ENCODE results near the gene MSH3.
"Not testable (repeated sequence)": the region's sequence is repeated elsewhere in the genome, so short reads cannot be mapped to it uniquely, and the experiment has no call there.

The MSH3 gene

GRCh38 chr5:80799041-80799440 lies 144.6 kb downstream of the MSH3 start:
- no peak for DNase-seq

DNA sequence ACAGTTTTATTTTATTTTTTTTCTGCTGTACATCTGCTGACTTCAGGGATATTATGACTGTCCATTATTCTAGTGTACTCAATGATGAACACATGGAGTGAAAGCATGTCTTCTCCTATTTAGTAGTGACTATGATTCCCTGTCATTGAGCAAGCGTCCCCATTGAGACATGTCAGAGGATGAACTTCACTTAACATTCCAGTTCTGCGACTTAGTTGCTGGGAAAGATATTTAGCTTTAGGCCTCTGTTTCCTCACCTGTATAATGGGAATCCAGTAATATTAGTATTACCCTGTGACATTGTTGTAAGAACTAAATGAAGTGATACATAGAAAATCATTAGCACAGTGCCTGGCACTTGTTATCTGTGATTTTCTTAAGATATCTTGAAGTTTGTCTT lies 145.1 kb downstream of the MSH3 start:
- no peak for DNase-seq

DNA sequence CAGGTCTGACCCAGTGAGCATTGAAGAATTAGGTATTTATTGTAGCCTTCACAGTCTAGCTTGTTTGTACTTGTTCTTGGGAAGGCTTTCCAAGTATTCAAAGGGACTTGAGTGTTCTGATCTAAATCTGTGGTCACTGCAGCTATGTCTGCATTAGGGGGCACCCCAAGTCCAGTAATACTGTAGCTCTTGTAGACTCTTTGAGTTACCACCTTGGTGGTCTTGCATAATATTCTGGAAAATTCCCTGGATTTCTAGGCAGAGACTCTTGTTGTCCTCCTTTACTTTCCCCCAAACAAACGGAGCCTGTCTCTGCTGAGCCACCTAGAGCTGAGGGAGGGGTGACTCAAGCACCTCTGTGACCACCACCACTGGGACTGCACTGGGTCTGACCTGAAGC lies 149.9 kb downstream of the MSH3 start:
- DNase-seq: no peak

DNA sequence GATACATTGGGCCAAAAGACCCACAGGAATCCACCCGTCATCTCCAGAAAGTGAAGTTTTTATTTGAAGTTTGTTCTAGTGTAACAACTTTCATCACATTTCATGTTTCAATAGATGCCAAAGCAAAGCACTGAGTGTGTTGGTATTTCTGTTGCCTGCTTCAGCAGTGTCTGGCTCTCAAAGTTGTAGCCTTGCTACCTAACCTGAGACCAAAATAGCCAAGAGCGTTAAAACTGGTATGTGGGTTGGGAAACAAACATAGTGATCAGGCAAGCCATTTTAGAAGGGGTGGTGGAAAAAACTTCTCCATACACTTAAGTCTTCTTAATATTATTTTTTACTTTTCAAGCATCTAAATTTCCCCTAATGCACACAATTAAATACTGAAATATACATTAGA lies 150.6 kb downstream of the MSH3 start:
- DNase-seq: no peak

GRCh38 chr5:80806929-80807328 lies 152.5 kb downstream of the MSH3 start:
- DNase-seq: no peak

DNA sequence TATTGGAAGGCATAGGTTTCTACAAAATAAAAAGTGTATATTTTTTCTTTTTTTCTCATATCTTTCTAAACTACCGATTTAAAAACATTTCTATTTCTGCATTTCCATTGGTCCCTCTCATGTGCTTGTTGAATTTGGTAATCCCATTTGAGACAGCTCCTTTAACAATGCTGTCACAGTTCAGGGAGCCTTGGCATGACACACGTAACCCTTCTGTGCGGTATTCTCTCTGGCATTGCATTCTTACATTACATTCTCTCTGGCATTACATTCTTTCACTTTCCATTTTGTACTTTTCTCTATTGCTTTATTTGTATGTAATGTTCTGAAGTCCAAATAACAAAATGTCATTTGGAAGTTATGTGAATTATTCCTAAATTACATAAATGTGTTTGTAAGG lies 155.0 kb downstream of the MSH3 start:
- DNase-seq: no peak

DNA sequence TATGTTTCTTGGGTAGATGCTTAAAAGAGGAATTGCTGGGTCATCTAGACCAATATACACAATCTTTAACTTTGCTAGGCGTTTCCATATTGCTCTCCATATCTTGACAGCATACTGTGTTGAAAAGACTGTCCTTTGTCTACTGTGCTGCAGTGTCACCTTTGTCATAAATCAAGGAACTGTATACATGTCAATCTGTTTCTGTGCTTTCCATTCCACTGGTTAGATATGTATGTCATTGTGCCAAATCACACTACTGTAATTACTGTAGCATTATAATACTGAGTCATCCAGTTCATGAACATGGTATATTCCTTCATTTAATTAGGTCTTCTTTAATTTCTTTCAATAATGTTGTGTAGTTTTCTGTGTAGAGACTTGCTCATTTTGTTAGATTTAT lies 156.0 kb downstream of the MSH3 start:
- DNase-seq: no peak

GRCh38 chr5:80816590-80816989 lies 162.1 kb downstream of the MSH3 start:
- no peak for DNase-seq

DNA sequence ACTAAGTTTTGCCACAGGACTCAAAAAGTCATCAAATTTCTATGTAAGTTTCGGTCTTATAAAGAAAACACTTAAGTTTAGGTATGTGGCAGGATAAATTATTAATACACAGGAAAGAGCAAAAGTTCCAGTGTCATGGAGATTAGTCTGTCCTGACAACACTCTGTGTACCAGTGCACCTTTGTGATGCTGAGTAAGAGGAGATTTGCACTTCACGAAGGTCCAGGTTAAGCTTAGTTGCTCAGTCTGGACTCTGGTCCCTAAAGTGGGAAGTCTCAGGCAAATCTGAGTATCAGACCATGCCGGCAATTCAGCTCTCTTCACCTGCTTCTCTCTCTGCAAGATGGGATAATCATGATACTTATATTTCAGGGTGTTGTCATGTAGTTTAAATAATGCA lies 166.2 kb downstream of the MSH3 start:
- DNase-seq: no peak

DNA sequence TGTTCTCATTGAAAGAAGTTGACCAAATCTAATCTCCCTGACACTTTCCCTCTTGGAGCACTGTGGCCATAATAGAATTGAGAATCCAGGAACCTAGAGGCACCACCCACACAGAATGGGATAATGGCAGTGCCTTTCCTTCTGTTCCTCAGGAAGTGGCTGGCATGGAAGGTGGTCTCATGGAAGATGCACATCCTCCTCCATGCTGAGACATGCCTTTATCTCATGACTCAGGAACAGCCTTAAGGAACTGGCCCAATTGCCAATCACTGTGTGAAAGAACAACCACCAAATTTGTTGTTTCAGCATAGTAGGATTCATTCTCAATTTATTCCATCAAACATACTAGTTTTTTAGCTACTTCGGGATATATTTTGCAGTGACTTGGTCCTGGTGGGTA lies 168.2 kb downstream of the MSH3 start:
- DNase-seq: no peak

DNA sequence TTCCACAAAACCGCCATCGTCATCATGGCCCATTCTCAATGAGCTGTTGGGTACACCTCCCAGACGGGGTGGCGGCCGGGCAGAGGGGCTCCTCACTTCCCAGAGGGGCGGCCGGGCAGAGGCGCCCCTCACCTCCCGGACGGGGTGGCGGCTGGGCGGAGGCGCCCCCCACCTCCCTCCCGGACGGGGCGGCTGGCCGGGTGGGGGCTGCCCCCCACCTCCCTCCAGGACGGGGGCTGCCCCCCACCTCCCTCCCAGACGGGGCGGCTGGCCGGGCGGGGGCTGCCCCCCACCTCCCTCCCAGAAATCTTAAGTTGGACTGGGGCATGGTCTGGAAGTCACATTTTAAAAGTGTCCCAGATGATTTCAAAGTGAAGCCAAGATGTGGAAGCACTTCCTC lies 169.7 kb downstream of the MSH3 start:
- DNase-seq: not testable (repeated sequence)

GRCh38 chr5:80825786-80826460 lies 171.5 kb downstream of the MSH3 start:
- DNase-seq: no peak

DNA sequence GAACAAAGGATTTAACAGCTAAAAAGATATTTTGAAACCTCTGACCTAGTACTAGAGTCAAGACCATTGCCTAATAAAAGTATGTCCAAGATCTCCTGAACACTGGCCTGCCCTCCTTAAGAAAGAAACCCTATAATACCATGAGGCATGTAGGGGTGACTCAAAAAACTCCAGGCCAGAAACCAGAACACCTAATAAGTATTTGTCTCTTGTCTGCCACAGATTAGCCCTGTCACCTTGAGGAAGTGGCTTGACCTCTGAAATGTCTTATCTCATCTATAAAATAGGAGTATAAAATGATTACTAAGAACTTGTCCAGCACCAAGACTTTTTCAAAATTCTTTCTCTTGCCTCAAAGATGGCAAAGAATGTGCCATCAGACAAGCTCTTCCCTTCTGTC lies 180.3 kb downstream of the MSH3 start:
- no peak for DNase-seq

- no peak for DNase-seq
Observed at GRCh38 chr5:80835128-80835527, 180.7 kb downstream of the MSH3 start.

DNA sequence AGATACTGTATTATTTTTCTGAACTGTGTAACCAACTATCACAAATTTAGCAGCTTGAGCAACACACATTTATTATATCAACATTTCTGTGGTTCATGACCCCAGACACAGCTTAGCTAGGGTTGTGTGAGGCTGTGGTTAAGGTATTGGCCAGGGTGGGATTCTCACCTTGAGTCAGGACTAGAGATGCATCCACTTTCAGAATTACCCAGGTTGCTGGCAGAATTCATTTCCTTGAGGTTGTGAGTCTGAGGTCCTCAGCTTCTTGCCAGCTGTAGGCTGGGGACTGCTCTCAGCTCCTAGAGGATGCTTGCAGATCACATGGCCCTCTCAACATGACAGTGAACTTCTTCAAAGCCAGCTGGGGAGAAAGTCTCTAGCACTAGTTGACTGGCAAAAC lies 183.2 kb downstream of the MSH3 start:
- DNase-seq: no peak

DNA sequence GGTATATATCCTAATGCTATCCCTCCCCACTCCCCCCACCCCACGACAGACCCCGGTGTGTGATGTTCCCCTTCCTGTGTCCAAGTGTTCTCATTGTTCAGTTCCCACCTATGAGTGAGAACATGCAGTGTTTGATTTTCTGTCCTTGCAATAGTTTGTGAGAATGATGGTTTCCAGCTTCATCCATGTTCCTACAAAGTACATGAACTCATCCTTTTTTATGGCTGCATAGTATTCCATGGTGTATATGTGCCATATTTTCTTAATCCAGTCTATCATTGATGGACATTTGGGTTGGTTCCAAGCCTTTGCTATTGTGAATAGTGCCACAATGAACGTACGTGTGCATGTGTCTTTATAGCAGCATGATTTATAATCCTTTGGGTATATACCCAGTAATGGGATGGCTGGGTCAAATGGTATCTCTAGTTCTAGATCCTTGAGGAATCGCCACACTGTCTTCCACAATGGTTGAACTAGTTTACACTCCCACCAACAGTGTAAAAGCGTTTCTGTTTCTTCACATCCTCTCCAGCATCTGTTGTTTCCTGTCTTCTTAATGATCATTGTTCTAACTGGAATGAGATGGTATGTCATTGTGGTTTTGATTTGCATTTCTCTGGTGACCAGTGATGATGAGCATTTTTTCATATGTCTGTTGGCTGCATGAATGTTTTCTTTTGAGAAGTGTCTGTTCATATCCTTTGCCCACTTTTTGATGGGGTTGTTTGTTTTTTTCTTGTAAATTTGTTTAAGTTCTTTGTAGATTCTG lies 186.8 kb downstream of the MSH3 start:
- not testable (repeated sequence) for DNase-seq

- not testable (repeated sequence) for DNase-seq
Observed at GRCh38 chr5:80846422-80846821, 192.0 kb downstream of the MSH3 start.

DNA sequence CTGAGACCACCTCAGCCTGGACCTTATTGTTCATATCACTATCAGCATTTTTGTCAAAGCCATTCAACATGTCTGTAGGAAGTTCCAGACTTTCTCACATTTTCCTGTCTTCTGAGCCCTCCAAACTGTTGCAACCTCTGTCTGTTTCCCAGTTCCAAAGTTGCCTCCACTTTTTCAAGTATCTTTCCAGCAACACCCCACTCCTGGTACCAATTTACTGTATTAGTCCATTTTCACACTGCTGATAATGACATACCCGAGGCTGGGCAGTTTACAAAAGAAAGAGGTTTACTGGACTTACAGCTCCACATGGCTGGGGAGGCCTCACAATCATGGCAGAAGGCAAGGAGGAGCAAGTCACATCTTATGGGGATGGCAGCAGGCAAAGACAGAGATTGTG lies 195.7 kb downstream of the MSH3 start:
- DNase-seq: not testable (repeated sequence)

DNA sequence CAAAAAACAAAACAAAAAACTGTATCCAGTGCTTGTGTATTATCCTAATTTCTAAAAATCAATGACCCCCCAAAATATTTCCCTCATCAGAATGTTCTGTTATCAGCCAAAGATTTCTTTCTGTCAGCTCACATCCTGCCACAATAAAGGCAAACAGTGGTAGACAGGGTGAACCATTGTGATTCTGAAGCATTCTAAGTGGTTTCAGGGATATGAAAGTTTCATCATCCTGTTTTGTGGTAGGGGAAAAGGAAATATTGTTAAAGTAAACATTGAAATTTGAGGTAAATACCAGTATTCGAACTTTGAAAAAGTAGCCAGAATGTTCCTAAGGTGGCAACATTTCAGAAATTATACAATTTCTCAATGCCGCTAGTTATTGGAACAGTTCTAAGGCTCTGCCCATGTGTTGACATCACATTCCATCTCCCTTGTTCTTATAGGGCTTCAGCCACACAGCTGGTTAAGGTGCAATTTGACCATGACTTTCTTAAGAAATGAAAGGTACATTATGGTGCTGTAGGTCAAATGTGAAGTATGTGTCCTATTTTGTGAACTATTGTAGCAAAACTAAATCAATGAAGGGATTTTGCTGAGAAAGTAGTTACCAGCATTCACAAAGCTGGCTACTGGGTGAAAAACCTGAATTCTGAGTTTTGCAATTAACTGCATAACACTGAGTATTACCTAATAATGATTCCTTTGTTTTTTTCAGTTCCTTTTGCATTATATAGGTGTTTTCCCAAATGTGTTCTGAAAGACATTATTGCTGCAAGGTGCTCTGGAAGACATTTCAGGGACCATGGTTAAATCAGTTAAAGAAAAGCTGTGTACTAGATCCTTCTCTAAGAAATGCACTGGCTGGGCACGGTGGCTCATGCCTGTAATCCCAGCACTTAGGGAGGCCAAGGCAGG lies 198.1 kb downstream of the MSH3 start:
- DNase-seq: no peak

- no peak for DNase-seq
Observed at GRCh38 chr5:80853413-80853812, 199.0 kb downstream of the MSH3 start.

DNA sequence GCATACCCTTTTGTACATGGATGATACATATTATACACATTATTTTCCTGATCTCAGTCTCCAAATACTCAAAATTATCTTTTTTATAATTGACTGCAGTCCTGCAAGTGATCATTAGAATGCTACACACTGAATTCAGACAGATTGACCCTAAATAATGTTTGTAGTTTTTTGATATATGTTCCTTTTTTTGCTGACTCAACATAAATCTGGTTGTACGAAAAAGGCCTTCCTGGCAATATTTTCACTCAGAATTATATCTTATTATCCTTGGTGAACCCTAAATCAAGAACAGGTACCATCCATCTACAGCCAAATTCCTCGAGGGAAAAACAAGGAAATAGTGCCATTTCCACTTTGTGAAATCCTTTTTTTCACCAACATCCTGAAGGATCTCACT lies 200.1 kb downstream of the MSH3 start:
- DNase-seq: no peak

- DNase-seq: no peak
Observed at GRCh38 chr5:80860924-80861613, 206.6 kb downstream of the MSH3 start.

GRCh38 chr5:80863708-80864107 lies 209.3 kb downstream of the MSH3 start:
- no peak for DNase-seq
